NK-92 (cell line): ENCODE results near the gene CRIM1.

Source experiments
- DNase-seq: peaks from one replicate; lab custom pipeline; 2025; ENCODE audit not compliant: unreplicated experiment; lab: John Stamatoyannopoulos, UW

The CRIM1 gene

GRCh38 chr2:36451512-36451911, 95.9 kb downstream of the CRIM1 start:
- DNase-seq, result no peak

DNA sequence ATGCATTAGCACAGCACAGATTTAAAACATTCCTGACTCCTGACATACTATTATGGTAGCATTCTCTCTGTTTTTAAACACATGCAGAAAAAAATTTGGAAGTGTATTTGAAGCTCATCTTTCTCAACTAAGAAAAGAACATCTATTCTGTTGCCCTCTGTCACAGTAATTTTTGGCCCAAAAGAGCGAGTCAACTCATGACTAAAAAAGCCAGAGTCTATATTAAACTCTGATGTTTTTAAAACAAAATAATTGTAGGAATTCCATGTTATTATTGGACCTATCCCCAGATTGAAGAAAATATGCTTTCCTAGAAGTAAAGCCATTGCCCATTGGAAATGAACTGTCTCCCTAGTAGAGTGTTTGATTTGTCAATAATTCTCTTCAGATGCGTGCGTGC, 96.7 kb downstream of the CRIM1 start:
- DNase-seq, result no peak

GRCh38 chr2:36453652-36454051, 98.1 kb downstream of the CRIM1 start:
- no peak for DNase-seq

GRCh38 chr2:36455011-36455410, 99.4 kb downstream of the CRIM1 start:
- DNase-seq, result no peak

DNA sequence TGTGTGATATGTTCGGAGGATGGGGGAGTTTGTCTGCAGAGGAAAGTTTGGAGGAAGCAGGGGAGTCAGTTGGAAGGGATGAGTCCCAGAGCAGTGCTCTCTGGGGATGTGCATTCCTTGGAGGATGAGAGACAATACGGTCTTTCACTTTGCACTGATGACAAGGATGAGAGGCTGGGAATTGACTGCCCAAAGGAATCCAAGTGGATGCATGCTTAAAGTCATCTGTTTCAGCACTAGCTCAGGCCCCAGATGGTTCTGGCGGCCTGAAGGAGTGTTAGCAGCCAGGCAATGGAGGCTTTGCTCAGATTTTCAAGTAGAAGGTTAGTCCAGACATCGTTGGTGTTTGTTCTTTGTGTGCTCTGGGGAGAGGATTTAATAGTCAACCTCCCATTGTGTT, 100.2 kb downstream of the CRIM1 start:
- no peak for DNase-seq

DNA sequence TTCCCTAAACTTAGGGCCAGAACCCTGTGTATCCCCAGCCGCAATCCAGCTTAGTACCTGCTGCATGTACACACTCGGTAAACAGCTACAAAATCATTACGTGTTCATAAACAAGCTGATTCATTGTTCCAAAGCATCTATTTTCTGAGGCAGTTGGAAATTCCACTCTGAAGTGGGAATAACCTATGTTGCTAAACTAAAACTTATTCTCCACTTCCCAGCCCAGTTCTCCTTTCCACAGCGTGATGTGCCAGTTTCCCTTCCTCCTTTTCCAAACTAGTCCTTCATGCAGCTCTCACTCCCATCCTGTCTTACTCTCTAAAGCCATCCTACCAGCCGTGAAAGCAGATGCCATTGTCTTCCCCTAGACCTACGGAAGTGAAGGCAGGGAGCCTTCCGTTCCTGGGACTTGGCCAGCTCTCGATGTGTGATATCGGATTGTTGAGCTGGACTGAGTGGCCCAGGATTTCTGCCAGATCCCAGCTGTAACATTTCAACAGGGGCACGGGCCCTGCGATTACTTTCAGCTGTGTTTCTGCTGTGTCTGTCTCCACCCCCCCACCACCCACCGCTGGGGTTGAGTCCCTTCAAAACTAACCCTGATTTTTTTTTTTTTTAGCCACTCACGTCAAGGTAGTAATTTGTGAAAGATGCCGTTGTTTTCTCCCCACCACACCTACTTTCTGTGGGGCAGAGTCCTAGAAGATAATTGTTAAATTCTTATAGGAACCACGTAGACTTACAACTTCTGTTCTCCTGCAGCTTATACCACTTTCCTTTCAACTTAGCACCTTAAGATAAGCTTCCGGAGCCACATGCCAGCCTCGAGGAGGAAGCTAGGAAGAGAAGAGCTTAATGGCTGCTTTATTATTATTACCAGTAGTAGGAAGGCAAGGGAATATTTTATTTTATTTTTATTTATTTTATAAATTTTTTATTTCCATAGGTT, 100.9 kb downstream of the CRIM1 start:
- DNase-seq, result no peak

DNA sequence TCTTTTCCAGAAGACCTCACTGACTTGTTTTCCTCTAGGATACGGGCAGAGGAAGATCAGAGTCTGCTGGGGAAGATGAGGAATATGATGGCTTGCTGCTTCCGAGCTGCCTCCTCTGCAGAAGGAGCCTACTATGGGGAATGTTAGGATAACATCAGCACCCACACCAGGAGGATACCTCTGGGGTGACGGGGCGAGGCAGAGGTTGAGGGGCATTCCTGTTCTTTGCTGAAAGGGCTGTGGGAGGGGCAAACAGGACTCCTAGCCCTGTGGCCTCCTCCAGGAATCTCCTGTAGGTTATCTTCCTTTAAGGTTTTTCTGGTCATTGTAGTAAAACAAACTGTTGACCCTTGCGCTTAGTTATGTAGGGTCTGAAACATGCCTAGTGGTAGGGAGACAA, 102.5 kb downstream of the CRIM1 start:
- DNase-seq, result no peak

DNA sequence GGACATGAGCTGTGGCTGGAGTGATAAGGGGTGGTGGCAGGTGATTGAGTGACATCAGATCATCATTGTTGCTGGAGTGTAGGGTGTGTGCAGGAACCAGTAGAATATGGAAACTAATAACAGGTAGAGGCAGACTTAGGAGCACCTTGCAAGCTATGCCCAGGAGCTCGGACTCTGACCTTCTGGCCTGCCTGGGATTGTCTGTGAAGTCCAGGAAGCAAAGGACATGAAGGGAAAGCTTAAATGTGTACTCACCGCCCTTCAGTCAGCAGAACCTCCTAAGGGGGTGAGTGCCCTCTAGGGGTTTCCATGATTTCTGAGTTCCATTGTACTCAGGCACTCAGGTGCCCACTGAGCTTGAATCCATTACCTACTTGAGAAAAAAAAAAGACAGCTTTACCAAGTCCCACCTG, 104.2 kb downstream of the CRIM1 start:
- DNase-seq, result no peak

GRCh38 chr2:36461039-36461681, 105.6 kb downstream of the CRIM1 start:
- no peak for DNase-seq

DNA sequence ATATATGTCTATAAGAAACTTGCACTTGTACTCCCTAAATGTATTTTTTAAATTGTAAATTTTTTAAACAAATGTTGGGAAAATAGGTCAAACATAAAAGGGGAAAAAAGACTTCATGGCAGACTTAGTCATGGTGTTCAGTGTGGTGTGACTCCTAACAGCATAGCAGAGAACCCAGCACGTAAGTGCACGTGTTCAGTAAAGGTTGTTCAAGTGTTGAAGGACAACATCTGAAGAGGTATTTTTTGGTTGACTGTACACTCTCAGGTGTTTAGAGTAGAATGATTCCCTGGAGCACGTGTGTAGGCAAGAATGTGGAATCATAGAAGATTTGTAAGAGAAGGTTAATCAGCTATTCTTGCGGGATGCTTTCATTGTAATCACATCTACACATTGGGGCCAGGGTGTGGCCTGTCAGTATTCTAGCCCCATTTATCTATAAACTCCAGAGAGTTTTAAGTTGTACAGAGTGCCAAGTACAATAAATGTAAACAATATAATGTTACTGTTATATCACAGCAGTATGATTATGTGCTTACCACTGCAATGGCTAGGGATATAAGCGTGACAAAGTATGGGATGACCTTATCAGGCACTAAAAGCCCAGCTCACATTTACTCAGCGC, 106.8 kb downstream of the CRIM1 start:
- DNase-seq, result no peak

- DNase-seq, result no peak
These were observed 107.8 kb downstream of the CRIM1 start for GRCh38 chr2:36463365-36463764.

- no peak for DNase-seq
These were observed 108.6 kb downstream of the CRIM1 start for GRCh38 chr2:36464006-36464721.

- no peak for DNase-seq
These were observed 110.6 kb downstream of the CRIM1 start for GRCh38 chr2:36466135-36466534.

GRCh38 chr2:36468463-36469105, 113.0 kb downstream of the CRIM1 start:
- DNase-seq, result no peak

GRCh38 chr2:36469106-36469477, 113.5 kb downstream of the CRIM1 start:
- no peak for DNase-seq

GRCh38 chr2:36469710-36470109, 114.1 kb downstream of the CRIM1 start:
- no peak for DNase-seq

DNA sequence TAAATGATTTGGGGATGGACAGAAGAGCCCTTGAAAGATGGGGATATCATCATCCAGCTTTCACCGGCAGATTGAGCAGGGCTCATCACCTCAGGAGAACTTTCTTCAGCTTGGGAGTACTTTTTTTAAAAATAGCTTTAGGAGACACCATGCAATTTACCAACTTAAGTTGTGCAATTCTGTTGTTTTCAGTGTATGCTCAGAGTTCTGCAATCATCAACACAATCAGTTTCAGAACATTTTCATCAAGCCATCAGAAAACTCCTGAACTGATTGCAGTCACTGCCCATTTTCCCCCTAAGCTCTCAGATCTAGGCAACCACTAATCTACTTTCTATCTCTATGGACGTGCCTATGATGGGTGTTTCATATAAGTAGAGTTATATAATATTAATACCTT, 117.7 kb downstream of the CRIM1 start:
- no peak for DNase-seq

- no peak for DNase-seq
These were observed 120.8 kb downstream of the CRIM1 start for GRCh38 chr2:36476411-36476810.

- DNase-seq, result no peak
These were observed 121.7 kb downstream of the CRIM1 start for GRCh38 chr2:36477315-36477714.

- DNase-seq, result no peak
These were observed 122.2 kb downstream of the CRIM1 start for GRCh38 chr2:36477746-36478145.

- DNase-seq, result no peak
These were observed 122.8 kb downstream of the CRIM1 start for GRCh38 chr2:36478332-36478738.
